Skeletal muscle tissue (tissue), 1 donor: Measurements from ENCODE around the gene LRRC27. TPM values are rescaled to one million over a fixed set of nuclear protein-coding genes. Genes with fewer than 3 reads are reported as not detected.

Experiments used
- total RNA-seq: library from RNA; depleted of rRNA; stranded (reverse); fragments of >200 nt; gene quantifications from one replicate; pipeline ENCODE4 v1.2.3, GENCODE V29; 2014

Gene LRRC27
- total RNA-seq, 1 donor from 2014 or later = 2.6 TPM

Other genes with a start within 250 kb of the LRRC27 start
- 1.0 TPM for gene DPYSL4, start 145.2 kb upstream of the LRRC27 start, total RNA-seq
- 8.4 TPM for gene STK32C, start 24.2 kb upstream of the LRRC27 start, total RNA-seq
- gene PWWP2B, start 65.0 kb downstream of the LRRC27 start, total RNA-seq = 11.0 TPM
- gene INPP5A, start 205.6 kb downstream of the LRRC27 start, total RNA-seq = 50.6 TPM